Measurements from ENCODE around the gene CSTF1.

The CSTF1 gene

DNA sequence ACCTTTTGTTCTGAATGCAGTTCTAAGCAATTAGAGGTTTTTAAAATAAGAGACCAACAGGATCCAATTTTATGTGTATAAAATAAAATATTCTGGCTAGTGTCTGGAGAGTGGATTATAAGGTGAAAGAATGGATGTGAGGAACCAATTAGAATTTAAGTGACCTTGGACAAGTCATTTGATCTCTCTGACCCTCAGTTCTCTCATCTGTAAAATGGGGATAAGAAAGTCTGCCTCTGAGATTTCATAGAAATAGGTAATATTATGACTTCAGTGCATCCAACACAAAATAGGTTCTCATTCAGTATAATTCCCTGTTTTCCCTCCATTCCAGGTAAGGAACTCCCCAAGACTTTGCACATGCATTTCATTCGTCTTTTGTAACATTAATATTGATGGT is 38.5 kb downstream of the CSTF1 start:
- H3K4me3 ChIP-seq (ENCODE audit: low read depth in 1 of 2, low read length in 2 of 2) = no peak overlapping the region
- no peaks in the 10 kb centered on the region for H3K9me3 ChIP-seq (ENCODE audit: low read length)
- no peaks in the 10 kb centered on the region for H3K36me3 ChIP-seq (ENCODE audit: insufficient read depth, low read length)
- no peak overlapping the region for H3K27ac ChIP-seq (ENCODE audit: low read depth, low read length)
- no peaks in the 10 kb centered on the region for H3K27me3 ChIP-seq (ENCODE audit: control insufficient read depth in 1 of 2, insufficient read depth in 2 of 2, low read length in 2 of 2)
- no peak overlapping the region for H3K9ac ChIP-seq (ENCODE audit: low read length)
- peaks cover 7% of the 10 kb centered on the region for H3K4me1 ChIP-seq (ENCODE audit: insufficient read depth, low read length)

DNA sequence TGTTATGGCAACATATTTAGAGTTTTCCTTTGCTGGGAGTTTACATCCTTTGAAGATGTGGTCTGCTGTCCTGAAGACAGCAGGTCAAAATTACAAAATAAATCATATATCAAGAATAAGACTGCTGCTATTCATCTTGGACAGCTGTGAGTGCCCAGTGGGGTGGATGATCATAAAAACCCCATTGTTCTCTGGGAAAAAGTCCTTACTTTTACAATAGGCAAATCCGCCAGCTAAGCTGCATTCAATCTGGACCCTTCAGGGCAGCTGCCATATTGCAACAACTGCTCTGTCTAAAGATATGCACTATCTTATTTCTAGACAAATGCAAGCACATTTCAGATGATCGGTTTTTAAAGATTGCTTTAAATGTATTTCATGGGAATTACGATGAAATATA is 39.0 kb downstream of the CSTF1 start:
- Histone ChIP-seq H3K27me3 (ENCODE audit: control insufficient read depth in 1 of 2, insufficient read depth in 2 of 2, low read length in 2 of 2) (no peaks in the 10 kb centered on the region), H3K4me1 (ENCODE audit: insufficient read depth, low read length) (peaks cover 7% of the 10 kb centered on the region), H3K36me3 (ENCODE audit: insufficient read depth, low read length) (no peaks in the 10 kb centered on the region), H3K9me3 (ENCODE audit: low read length) (no peaks in the 10 kb centered on the region), H3K27ac (ENCODE audit: low read depth, low read length) (no peak overlapping the region), H3K9ac (ENCODE audit: low read length) (no peak overlapping the region), H3K4me3 (ENCODE audit: low read depth in 1 of 2, low read length in 2 of 2) (no peak overlapping the region)

DNA sequence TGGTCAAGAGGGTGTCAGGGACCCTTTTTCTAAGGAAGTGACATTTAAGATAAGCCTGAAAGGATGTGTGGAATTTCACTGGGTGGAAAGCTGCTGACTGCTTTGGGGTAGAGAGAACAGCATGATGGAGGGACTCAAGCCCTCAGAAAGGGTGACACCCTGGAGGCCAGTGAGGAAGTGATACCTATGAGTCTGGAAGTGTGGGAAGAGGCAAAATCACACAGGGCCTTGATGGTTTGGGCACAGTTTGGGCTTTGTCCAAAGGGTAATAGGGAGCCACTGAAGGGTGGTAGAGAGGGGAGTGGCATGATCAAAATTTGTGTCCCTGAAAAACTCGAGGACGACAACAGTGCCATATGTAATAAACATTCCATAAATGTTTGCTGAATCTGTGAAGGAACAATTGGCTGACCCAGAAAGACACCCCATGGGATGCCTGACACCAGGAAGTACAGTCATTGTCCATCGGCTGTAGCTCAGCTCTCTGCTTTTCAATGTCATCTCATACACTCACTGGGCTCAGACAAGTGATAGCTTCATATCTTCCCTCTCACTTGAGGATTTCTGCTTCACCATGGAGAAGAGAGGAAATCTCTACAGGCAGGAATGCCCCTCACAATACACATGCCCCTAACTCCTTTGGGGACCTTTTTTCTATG is 40.9 kb downstream of the CSTF1 start:
- H3K4me1 ChIP-seq (ENCODE audit: insufficient read depth, low read length) = peaks cover 7% of the 10 kb centered on the region
- H3K4me3 ChIP-seq (ENCODE audit: low read depth in 1 of 2, low read length in 2 of 2) = no peak overlapping the region
- H3K27ac ChIP-seq (ENCODE audit: low read depth, low read length) = no peak overlapping the region
- no peaks in the 10 kb centered on the region for H3K36me3 ChIP-seq (ENCODE audit: insufficient read depth, low read length)
- H3K9ac ChIP-seq (ENCODE audit: low read length) = no peak overlapping the region
- no peaks in the 10 kb centered on the region for H3K9me3 ChIP-seq (ENCODE audit: low read length)
- H3K27me3 ChIP-seq (ENCODE audit: control insufficient read depth in 1 of 2, insufficient read depth in 2 of 2, low read length in 2 of 2) = no peaks in the 10 kb centered on the region

DNA sequence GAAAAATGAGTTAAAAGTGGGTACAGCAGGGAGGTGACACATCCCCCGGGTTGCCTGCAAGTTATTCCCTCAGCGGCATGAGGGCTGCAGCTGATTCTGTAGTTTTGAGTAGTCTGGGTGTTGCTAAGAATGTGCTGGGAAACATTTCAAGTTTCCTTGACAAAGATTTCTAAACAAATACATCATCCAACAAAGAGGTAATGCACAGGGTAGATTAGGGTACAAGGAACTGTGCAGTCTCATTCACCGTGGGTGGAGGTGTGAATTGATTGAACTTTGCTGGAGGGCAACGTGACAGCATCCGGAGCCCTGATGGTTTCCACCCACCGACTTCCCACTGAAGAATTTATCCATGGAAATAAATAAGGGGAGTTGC is 41.4 kb downstream of the CSTF1 start:
- Histone ChIP-seq H3K4me1 (ENCODE audit: insufficient read depth, low read length) (peaks cover 7% of the 10 kb centered on the region), H3K9me3 (ENCODE audit: low read length) (no peaks in the 10 kb centered on the region), H3K27ac (ENCODE audit: low read depth, low read length) (no peak overlapping the region), H3K36me3 (ENCODE audit: insufficient read depth, low read length) (no peaks in the 10 kb centered on the region), H3K27me3 (ENCODE audit: control insufficient read depth in 1 of 2, insufficient read depth in 2 of 2, low read length in 2 of 2) (no peaks in the 10 kb centered on the region), H3K9ac (ENCODE audit: low read length) (no peak overlapping the region), H3K4me3 (ENCODE audit: low read depth in 1 of 2, low read length in 2 of 2) (no peak overlapping the region)

DNA sequence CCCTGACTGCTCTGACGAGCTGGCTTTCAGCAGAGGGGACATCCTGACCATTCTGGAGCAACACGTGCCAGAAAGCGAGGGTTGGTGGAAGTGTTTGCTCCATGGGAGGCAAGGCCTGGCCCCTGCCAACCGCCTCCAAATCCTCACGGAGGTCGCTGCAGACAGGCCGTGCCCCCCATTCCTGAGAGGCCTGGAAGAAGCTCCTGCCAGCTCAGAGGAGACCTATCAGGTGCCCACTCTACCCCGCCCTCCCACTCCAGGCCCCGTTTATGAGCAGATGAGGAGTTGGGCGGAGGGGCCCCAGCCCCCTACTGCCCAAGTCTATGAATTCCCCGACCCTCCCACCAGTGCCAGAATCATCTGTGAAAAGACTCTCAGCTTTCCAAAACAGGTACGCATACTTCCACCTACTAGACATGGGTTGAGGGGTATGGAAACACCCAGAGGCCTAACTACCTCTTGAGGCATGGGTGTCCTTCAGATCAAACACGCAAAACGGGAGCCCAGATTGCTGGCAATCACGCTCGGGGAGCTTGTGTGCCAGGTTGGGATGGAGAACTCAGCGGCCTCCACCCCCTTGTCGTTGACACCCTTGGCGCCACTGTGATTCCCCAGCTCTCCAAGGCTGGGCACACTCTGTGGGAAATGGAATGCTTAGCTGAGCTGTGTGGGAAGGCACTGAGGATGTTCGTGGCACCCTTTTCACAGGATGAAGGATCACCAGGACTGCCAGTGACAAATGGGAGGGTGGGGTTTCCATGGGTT is 44.9 kb downstream of the CSTF1 start:
- Histone ChIP-seq H3K27me3 (ENCODE audit: control insufficient read depth in 1 of 2, insufficient read depth in 2 of 2, low read length in 2 of 2) (no peaks in the 10 kb centered on the region), H3K36me3 (ENCODE audit: insufficient read depth, low read length) (no peaks in the 10 kb centered on the region), H3K9ac (ENCODE audit: low read length) (no peak overlapping the region), H3K27ac (ENCODE audit: low read depth, low read length) (no peak overlapping the region), H3K4me3 (ENCODE audit: low read depth in 1 of 2, low read length in 2 of 2) (no peak overlapping the region), H3K4me1 (ENCODE audit: insufficient read depth, low read length) (peaks cover 7% of the 10 kb centered on the region), H3K9me3 (ENCODE audit: low read length) (no peaks in the 10 kb centered on the region)

DNA sequence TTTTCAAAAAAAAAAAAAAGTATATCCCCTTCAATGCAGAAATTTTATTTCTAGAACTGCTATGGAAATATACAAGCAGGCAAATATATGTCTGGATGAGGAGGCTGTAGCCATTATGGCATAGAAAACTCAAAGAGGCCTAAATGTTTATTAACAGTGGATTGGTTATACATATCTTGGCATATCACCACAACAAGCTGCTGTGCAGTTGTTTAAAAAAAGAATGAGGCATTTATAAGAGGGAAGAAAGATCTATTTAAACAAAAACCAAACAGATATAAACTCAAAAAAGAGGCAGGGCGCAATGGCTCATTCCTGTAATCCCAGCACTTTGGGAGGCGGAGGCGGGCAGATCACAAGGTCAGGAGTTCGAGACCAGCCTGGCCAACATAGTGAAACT is 45.8 kb downstream of the CSTF1 start:
- Histone ChIP-seq H3K4me3 (ENCODE audit: low read depth in 1 of 2, low read length in 2 of 2) (no peak overlapping the region), H3K9me3 (ENCODE audit: low read length) (no peaks in the 10 kb centered on the region), H3K9ac (ENCODE audit: low read length) (no peak overlapping the region), H3K27ac (ENCODE audit: low read depth, low read length) (no peak overlapping the region), H3K4me1 (ENCODE audit: insufficient read depth, low read length) (peaks cover 5% of the 10 kb centered on the region), H3K27me3 (ENCODE audit: control insufficient read depth in 1 of 2, insufficient read depth in 2 of 2, low read length in 2 of 2) (no peaks in the 10 kb centered on the region), H3K36me3 (ENCODE audit: insufficient read depth, low read length) (no peaks in the 10 kb centered on the region)

DNA sequence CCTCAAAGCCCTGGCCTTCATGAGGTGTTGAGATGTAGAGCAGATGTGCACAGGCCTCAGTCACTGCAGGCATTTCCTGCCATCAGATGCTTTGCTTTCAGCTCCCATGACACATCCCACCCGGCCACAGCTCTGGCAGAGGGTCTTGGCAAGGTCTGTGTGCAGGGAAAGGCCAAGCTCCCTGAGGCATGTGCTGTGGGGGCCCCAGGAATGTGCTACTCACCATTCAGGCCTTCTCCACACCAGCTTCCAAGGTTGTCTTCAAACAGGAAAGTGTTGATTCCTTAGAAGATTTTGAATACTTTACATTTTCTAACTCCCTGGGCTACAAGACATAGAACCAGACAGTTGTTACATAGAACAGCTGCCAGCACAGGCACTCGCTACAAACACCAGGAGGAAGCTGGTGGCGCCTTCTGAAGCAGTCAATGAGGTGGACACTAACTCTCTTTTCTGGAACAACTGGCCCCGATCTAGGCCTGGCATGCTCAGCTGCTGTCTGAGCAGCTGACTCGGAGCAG is 47.4 kb downstream of the CSTF1 start:
- Histone ChIP-seq H3K9me3 (ENCODE audit: low read length) (no peaks in the 10 kb centered on the region), H3K4me3 (ENCODE audit: low read depth in 1 of 2, low read length in 2 of 2) (no peak overlapping the region), H3K4me1 (ENCODE audit: insufficient read depth, low read length) (no peaks in the 10 kb centered on the region), H3K9ac (ENCODE audit: low read length) (no peak overlapping the region), H3K27ac (ENCODE audit: low read depth, low read length) (no peak overlapping the region), H3K36me3 (ENCODE audit: insufficient read depth, low read length) (no peaks in the 10 kb centered on the region), H3K27me3 (ENCODE audit: control insufficient read depth in 1 of 2, insufficient read depth in 2 of 2, low read length in 2 of 2) (no peaks in the 10 kb centered on the region)

DNA sequence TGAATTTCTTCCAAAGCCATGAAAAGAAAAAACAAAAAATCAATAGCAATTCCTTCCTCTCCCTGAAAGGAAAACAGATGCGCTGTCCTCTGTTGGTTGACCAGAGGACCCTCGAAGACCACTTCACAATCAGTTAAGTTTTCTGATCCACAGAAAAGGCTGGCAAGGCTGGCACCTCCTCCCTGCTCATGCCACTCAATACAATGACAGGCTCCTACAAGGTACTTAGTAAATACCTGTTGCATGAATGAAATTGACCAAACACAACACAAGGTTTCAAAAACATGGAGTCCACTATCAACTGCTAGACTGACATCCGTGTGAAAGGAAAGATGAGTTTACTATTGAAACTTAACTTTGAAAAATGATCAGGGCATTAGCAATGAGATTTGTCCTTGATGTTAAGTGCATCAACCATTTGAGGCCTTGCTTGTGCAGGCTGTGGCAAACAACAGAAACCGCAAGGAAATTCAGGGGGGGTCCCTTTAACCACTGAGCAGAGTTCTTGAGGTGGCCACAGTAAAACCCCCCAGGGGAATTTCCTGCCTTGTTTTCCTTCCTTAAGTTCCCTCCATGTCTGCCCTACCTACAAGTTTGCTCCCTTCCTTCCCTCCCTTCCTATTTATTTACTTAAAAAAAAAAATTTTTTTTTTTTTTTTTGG is 48.0 kb downstream of the CSTF1 start:
- no peak overlapping the region for H3K27ac ChIP-seq (ENCODE audit: low read depth, low read length)
- H3K4me3 ChIP-seq (ENCODE audit: low read depth in 1 of 2, low read length in 2 of 2) = no peak overlapping the region
- no peaks in the 10 kb centered on the region for H3K27me3 ChIP-seq (ENCODE audit: control insufficient read depth in 1 of 2, insufficient read depth in 2 of 2, low read length in 2 of 2)
- H3K9me3 ChIP-seq (ENCODE audit: low read length) = no peaks in the 10 kb centered on the region
- H3K36me3 ChIP-seq (ENCODE audit: insufficient read depth, low read length) = no peaks in the 10 kb centered on the region
- no peak overlapping the region for H3K9ac ChIP-seq (ENCODE audit: low read length)
- no peaks in the 10 kb centered on the region for H3K4me1 ChIP-seq (ENCODE audit: insufficient read depth, low read length)

DNA sequence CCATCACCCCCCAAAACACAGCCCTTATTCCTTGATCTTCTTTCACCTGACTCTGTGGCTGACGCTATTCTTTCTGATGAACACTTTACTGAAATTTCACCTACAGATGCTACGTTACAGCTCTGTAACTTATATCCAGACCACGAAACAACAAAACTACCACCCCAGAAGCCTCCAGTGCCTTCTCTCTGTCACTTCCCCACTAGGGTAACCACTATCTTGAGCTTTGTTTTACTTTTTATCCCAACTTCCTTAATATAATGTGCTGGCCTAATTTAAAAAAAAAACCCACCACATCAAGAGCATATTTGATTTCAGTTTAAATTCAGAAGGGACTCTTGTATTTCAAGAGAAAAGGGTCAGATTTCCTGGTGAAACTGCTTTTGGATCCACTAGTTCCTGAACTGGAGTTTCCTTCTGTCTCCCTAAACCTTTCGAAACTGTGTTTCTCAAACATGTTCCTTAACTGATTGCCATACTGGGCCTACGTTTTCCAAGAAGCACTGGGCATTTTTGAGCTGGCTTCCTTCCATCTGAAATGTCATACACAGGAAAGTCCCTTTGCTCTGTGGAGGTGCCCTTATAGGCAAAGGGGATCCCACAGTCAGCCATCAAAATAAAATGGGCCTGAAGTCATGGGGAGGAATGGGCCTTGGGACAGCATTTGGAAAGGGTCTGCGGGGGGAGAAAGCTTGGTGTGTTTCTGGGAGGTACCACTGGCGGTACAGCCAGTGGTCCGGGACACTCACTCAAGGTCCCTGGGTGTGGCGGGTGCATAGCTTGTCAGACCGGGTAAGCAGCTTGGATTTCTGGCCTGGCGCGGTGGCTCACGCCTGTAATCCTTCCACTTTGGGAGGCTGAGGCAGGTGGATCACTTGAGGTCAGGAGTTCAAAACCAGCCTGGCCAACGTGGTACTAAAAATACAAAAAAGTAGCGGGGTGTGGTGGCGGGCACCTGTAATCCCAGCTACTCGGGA is 50.2 kb downstream of the CSTF1 start:
- no peaks in the 10 kb centered on the region for H3K36me3 ChIP-seq (ENCODE audit: insufficient read depth, low read length)
- no peak overlapping the region for H3K4me3 ChIP-seq (ENCODE audit: low read depth in 1 of 2, low read length in 2 of 2)
- no peaks in the 10 kb centered on the region for H3K9me3 ChIP-seq (ENCODE audit: low read length)
- H3K27me3 ChIP-seq (ENCODE audit: control insufficient read depth in 1 of 2, insufficient read depth in 2 of 2, low read length in 2 of 2) = no peaks in the 10 kb centered on the region
- H3K27ac ChIP-seq (ENCODE audit: low read depth, low read length) = no peak overlapping the region
- no peak overlapping the region for H3K9ac ChIP-seq (ENCODE audit: low read length)
- no peaks in the 10 kb centered on the region for H3K4me1 ChIP-seq (ENCODE audit: insufficient read depth, low read length)

DNA sequence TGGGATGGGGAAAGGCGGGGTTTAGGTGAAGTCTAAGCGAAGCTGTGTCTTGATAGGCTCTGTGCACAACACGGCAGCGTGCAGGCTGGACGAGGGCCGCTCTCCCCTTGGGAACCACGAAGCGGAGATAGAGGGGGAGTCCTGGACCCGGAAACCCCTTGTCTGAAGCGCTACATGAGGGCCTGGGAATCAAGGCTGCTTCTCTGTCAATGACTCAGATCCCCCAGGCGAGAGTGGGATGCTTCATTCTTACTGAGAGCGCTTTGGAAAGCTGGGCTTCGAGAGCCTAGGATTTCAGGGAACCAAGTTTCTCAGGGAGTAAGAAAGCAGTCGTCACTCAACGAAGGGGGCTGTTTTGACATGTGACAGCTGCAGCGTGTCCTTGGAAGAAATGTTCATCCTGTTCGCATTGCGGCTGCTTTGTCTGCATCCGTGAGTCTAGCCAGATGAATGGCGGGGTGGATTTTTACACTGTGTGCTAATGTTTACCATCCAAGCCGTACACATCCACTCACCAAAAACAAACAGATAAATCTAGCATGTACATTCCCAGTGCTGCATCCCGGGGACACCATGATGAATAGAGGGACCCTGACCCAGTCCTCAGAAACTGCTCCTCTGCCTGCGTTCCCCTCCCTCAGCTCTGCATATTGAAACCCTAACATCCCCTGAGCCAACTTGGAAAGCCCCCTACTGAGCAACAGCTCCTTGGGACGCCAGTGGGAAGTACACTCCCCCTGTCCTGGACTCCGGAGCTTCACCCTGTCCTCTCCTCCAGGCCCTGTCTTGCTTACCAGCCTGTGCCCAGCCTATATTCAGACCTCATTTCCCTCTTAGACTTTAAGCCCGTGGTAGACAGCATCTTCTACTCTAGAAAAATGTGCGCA is 51.5 kb downstream of the CSTF1 start:
- H3K27ac ChIP-seq (ENCODE audit: low read depth, low read length) = no peak overlapping the region
- no peaks in the 10 kb centered on the region for H3K27me3 ChIP-seq (ENCODE audit: control insufficient read depth in 1 of 2, insufficient read depth in 2 of 2, low read length in 2 of 2)
- no peaks in the 10 kb centered on the region for H3K36me3 ChIP-seq (ENCODE audit: insufficient read depth, low read length)
- no peaks in the 10 kb centered on the region for H3K4me1 ChIP-seq (ENCODE audit: insufficient read depth, low read length)
- H3K9me3 ChIP-seq (ENCODE audit: low read length) = no peaks in the 10 kb centered on the region
- H3K4me3 ChIP-seq (ENCODE audit: low read depth in 1 of 2, low read length in 2 of 2) = no peak overlapping the region
- H3K9ac ChIP-seq (ENCODE audit: low read length) = no peak overlapping the region
